ENCODE results near the gene OBSCN. TPM values are rescaled to one million over a fixed set of nuclear protein-coding genes. Genes with fewer than 3 reads are reported as not detected.

Gene OBSCN
- total and polyA plus RNA-seq, 2 of the 4 experiments (the other 2 are of a cell fraction): 4.1 to 9.5 TPM

DNA sequence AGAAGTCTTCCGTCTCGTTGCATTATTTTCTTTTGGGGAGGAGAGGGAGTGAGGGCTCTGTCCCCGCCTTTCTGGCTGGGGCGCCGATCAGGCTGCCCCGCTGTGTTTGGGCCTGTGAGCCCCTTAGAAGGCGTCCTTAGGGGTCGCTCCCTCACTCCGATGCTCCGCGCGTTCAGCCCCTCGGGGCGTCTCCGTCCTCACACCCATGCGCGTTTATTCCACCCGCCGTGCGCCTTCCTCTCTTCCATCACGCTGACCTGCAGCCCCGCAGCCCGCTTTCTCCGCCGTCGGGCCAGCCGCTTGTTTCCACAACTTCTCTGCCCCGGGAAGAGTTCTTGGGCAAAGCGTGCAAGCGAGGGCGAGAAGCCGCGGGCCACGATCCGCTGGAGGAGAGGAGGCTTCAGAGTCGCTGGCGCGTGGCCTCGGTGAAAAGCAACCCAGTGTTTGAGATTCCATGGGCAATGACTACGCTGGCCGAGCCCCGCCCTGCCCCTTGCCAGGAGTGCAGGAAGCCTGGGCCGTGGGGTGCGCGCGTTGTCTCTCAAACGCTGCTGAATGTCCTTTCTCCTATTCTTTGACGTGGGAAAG, 171.1 kb downstream of the OBSCN start:
- Histone ChIP-seq H2AFZ (replicated peaks; ENCODE audit: low read length, poor library complexity) (peak overlapping the region; percentile 97), H4K5ac (ENCODE audit: low read depth, low read length) (peak overlapping the region; percentile 64), H2BK20ac (ENCODE audit: low read depth, low read length) (no peak overlapping the region), H4K20me1 (ENCODE audit: insufficient read depth, low read length) (no peaks in the 10 kb centered on the region), H3K27me3 (ENCODE audit: control insufficient read depth, insufficient read depth, low read length) (no peaks in the 10 kb centered on the region), H2AK9ac (replicated peaks; ENCODE audit: low read depth, low read length, poor library complexity) (peak overlapping the region; percentile 89), H3K56ac (ENCODE audit: extremely low read depth, insufficient read depth, low read length) (no peak overlapping the region; the same call in 1 of the 2 replicates), H3K79me1 (ENCODE audit: low read depth in 1 of 2, low read length in 2 of 2) (no peaks in the 10 kb centered on the region), H4K91ac (ENCODE audit: insufficient read depth, low read depth, low read length) (peak overlapping the region; percentile 29), H4K8ac (ENCODE audit: low read depth in 2 of 2, low read length in 2 of 2) (peak overlapping the region; percentile 22 to 80; a peak in 2 of 4 replicates), H3K4me3 (ENCODE audit: insufficient read depth, low read depth, low read length) (peak overlapping the region; percentile 35), H3K9me3 (ENCODE audit: control insufficient read depth, insufficient read depth, low read length) (no peaks in the 10 kb centered on the region; the same call in 1 of the 2 replicates), H3K18ac (ENCODE audit: low read depth, low read length) (no peak overlapping the region; the same call in 1 of the 2 replicates), H2BK5ac (ENCODE audit: low read depth, low read length, poor library complexity, severe bottlenecking) (no peak overlapping the region), H2AK5ac (ENCODE audit: low read depth, low read length) (0 out of 2 replicates have a peak overlapping the region, but pooled peaks have one; percentile 39), H3K4me1 (ENCODE audit: control insufficient read depth, insufficient read depth, low read length) (peaks cover 18% of the 10 kb centered on the region; the same call in 1 of the 2 replicates), H3K9me1 (ENCODE audit: insufficient read depth, low read length) (peaks cover 8% of the 10 kb centered on the region; the same call in 1 of the 2 replicates), H2BK15ac (ENCODE audit: low read depth, low read length) (no peak overlapping the region), H3K36me3 (ENCODE audit: control insufficient read depth, insufficient read depth, low read length) (peaks cover 3% of the 10 kb centered on the region; the same call in 1 of the 2 replicates), H2BK120ac (ENCODE audit: low read depth, low read length) (peak overlapping the region; percentile 18; the same call in 1 of the 2 replicates), H3K4ac (ENCODE audit: low read depth, low read length) (peak overlapping the region; percentile 49), H3K23ac (ENCODE audit: low read depth, low read length) (peak overlapping the region; percentile 60; the same call in 1 of the 2 replicates), H3K14ac (replicated peaks; ENCODE audit: low read depth, low read length) (peak overlapping the region; percentile 45; the same call in 1 of the 2 replicates), H3K27ac (ENCODE audit: insufficient read depth, low read length) (peak overlapping the region; percentile 1; the same call in 1 of the 2 replicates), H3K9ac (ENCODE audit: low read depth, low read length) (peak overlapping the region; percentile 56), H3K4me2 (ENCODE audit: low read depth, low read length) (peak overlapping the region; percentile 55)
- dilution Hi-C loops (cut with HindIII; ENCODE audit: low sequenced_read_pairs, unreplicated experiment) (no loop called here), in situ Hi-C loops (cut with MboI; ENCODE audit: low sequenced_read_pairs) (no loop called here), intact Hi-C loops (cut with micrococcal nuclease) (loop anchor here (5.0 kb wide), 2 partner anchors 78 to 152 kb away; a partner anchor contains a TSS)
- DNase-seq: no peak
- TF ChIP-seq, protein P1, sequence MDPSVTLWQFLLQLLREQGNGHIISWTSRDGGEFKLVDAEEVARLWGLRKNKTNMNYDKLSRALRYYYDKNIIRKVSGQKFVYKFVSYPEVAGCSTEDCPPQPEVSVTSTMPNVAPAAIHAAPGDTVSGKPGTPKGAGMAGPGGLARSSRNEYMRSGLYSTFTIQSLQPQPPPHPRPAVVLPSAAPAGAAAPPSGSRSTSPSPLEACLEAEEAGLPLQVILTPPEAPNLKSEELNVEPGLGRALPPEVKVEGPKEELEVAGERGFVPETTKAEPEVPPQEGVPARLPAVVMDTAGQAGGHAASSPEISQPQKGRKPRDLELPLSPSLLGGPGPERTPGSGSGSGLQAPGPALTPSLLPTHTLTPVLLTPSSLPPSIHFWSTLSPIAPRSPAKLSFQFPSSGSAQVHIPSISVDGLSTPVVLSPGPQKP (IDR thresholded peaks at IDR 0.05; ENCODE audit: borderline replicate concordance, low read depth, low read length): no peak
- 17% methylated on average over 23 of the region's 48 CpGs; no CpG with 5 or more reads in 1 of the 2 experiments for WGBS, 2 experiments (ENCODE audit: extremely low coverage in 2 of 2, insufficient read length in 1 of 2)
- ChIA-PET POLR2A (ENCODE audit: unreplicated experiment) (no interaction called here), CTCF (interaction anchor here (1.5 kb wide), 1 partner anchor 15 kb away, joined by 5 read pairs; no protein-coding TSS in a partner anchor)
- no TSS peak for BruUV-seq (replicated peaks)
- peak; percentile 2; the same call in 1 of the 2 replicates for ATAC-seq (ENCODE audit: low read depth)
